Measurements from ENCODE around the gene ADCK2.

The ADCK2 gene

GRCh38 chr7:140723006-140723405 is 50.3 kb downstream of the ADCK2 start:
- no peak overlapping the region for H3K4me2 ChIP-seq (ENCODE audit: low read length)
- H2BK5ac ChIP-seq (ENCODE audit: low read length): no peak overlapping the region
- no peak overlapping the region for H2AK5ac ChIP-seq (ENCODE audit: low read length)
- no peaks in the 10 kb centered on the region for H3K4me1 ChIP-seq (ENCODE audit: control insufficient read depth, low read depth, low read length)
- no peak overlapping the region for H2BK120ac ChIP-seq (ENCODE audit: low read depth, low read length)
- H3K79me1 ChIP-seq (ENCODE audit: low read length): no peaks in the 10 kb centered on the region
- WGBS (ENCODE audit: extremely low coverage, insufficient coverage, low lambda C conversion rate): no CpG with 5 or more reads among the region's 6 CpGs
- H3K18ac ChIP-seq (ENCODE audit: low read length): no peak overlapping the region
- H3K79me2 ChIP-seq (ENCODE audit: control insufficient read depth, insufficient read depth, low read length): no peaks in the 10 kb centered on the region
- no peak overlapping the region for H2BK15ac ChIP-seq (replicated peaks; ENCODE audit: low read depth)
- H3K4me3 ChIP-seq (ENCODE audit: low read length): no peak overlapping the region
- H3K27ac ChIP-seq (ENCODE audit: low read depth, low read length): no peak overlapping the region
- no peak for DNase-seq
- no peak overlapping the region for H3K4ac ChIP-seq (ENCODE audit: low read depth, low read length)
- H4K5ac ChIP-seq (ENCODE audit: low read length): no peak overlapping the region
- H4K8ac ChIP-seq (ENCODE audit: low read depth, low read length): no peak overlapping the region
- no peak overlapping the region for H3K56ac ChIP-seq (ENCODE audit: low read length)
- no peaks in the 10 kb centered on the region for H3K36me3 ChIP-seq (ENCODE audit: control insufficient read depth, insufficient read depth, low read length)
- H3K27me3 ChIP-seq (ENCODE audit: insufficient read depth, low read length, poor library complexity): no peaks in the 10 kb centered on the region
- no peak overlapping the region for H3K9ac ChIP-seq (ENCODE audit: low read length)
- H3K23ac ChIP-seq (ENCODE audit: low read length): no peak overlapping the region

GRCh38 chr7:140723574-140723973 is 50.8 kb downstream of the ADCK2 start:
- Histone ChIP-seq H3K4me3 (ENCODE audit: low read length) (no peak overlapping the region), H2AK5ac (ENCODE audit: low read length) (no peak overlapping the region), H4K8ac (ENCODE audit: low read depth, low read length) (no peak overlapping the region), H3K4ac (ENCODE audit: low read depth, low read length) (no peak overlapping the region), H3K36me3 (ENCODE audit: control insufficient read depth, insufficient read depth, low read length) (no peaks in the 10 kb centered on the region), H3K56ac (ENCODE audit: low read length) (no peak overlapping the region), H2BK120ac (ENCODE audit: low read depth, low read length) (no peak overlapping the region), H3K9ac (ENCODE audit: low read length) (no peak overlapping the region), H2BK5ac (ENCODE audit: low read length) (no peak overlapping the region), H3K79me1 (ENCODE audit: low read length) (no peaks in the 10 kb centered on the region), H2BK15ac (replicated peaks; ENCODE audit: low read depth) (no peak overlapping the region), H3K27me3 (ENCODE audit: insufficient read depth, low read length, poor library complexity) (no peaks in the 10 kb centered on the region), H3K23ac (ENCODE audit: low read length) (no peak overlapping the region), H3K79me2 (ENCODE audit: control insufficient read depth, insufficient read depth, low read length) (no peaks in the 10 kb centered on the region), H3K4me2 (ENCODE audit: low read length) (no peak overlapping the region), H4K5ac (ENCODE audit: low read length) (no peak overlapping the region), H3K4me1 (ENCODE audit: control insufficient read depth, low read depth, low read length) (no peaks in the 10 kb centered on the region), H3K27ac (ENCODE audit: low read depth, low read length) (no peak overlapping the region), H3K18ac (ENCODE audit: low read length) (no peak overlapping the region)
- DNase-seq: no peak
- no CpG with 5 or more reads among the region's 3 CpGs for WGBS (ENCODE audit: extremely low coverage, insufficient coverage, low lambda C conversion rate)

- no peak overlapping the region for H3K23ac ChIP-seq (ENCODE audit: low read length)
- no peak overlapping the region for H3K56ac ChIP-seq (ENCODE audit: low read length)
- H3K18ac ChIP-seq (ENCODE audit: low read length): no peak overlapping the region
- no CpG with 5 or more reads among the region's 1 CpG for WGBS (ENCODE audit: extremely low coverage, insufficient coverage, low lambda C conversion rate)
- H2AK5ac ChIP-seq (ENCODE audit: low read length): no peak overlapping the region
- no peak overlapping the region for H3K27ac ChIP-seq (ENCODE audit: low read depth, low read length)
- H2BK120ac ChIP-seq (ENCODE audit: low read depth, low read length): no peak overlapping the region
- DNase-seq: no peak
- no peaks in the 10 kb centered on the region for H3K79me2 ChIP-seq (ENCODE audit: control insufficient read depth, insufficient read depth, low read length)
- H3K79me1 ChIP-seq (ENCODE audit: low read length): no peaks in the 10 kb centered on the region
- H3K4me3 ChIP-seq (ENCODE audit: low read length): no peak overlapping the region
- H2BK15ac ChIP-seq (replicated peaks; ENCODE audit: low read depth): no peak overlapping the region
- H3K4me1 ChIP-seq (ENCODE audit: control insufficient read depth, low read depth, low read length): no peaks in the 10 kb centered on the region
- H4K8ac ChIP-seq (ENCODE audit: low read depth, low read length): no peak overlapping the region
- H3K36me3 ChIP-seq (ENCODE audit: control insufficient read depth, insufficient read depth, low read length): no peaks in the 10 kb centered on the region
- H3K4me2 ChIP-seq (ENCODE audit: low read length): no peak overlapping the region
- H4K5ac ChIP-seq (ENCODE audit: low read length): no peak overlapping the region
- H3K27me3 ChIP-seq (ENCODE audit: insufficient read depth, low read length, poor library complexity): no peaks in the 10 kb centered on the region
- H3K4ac ChIP-seq (ENCODE audit: low read depth, low read length): no peak overlapping the region
- no peak overlapping the region for H3K9ac ChIP-seq (ENCODE audit: low read length)
- no peak overlapping the region for H2BK5ac ChIP-seq (ENCODE audit: low read length)
Observed at GRCh38 chr7:140724706-140725105, 52.0 kb downstream of the ADCK2 start.

GRCh38 chr7:140726281-140726680 is 53.5 kb downstream of the ADCK2 start:
- Histone ChIP-seq H3K36me3 (ENCODE audit: control insufficient read depth, insufficient read depth, low read length) (no peaks in the 10 kb centered on the region), H3K79me1 (ENCODE audit: low read length) (no peaks in the 10 kb centered on the region), H3K27ac (ENCODE audit: low read depth, low read length) (no peak overlapping the region), H3K27me3 (ENCODE audit: insufficient read depth, low read length, poor library complexity) (no peaks in the 10 kb centered on the region), H4K8ac (ENCODE audit: low read depth, low read length) (no peak overlapping the region), H2BK120ac (ENCODE audit: low read depth, low read length) (no peak overlapping the region), H2BK5ac (ENCODE audit: low read length) (no peak overlapping the region), H3K56ac (ENCODE audit: low read length) (no peak overlapping the region), H3K9ac (ENCODE audit: low read length) (no peak overlapping the region), H2AK5ac (ENCODE audit: low read length) (no peak overlapping the region), H3K4ac (ENCODE audit: low read depth, low read length) (no peak overlapping the region), H2BK15ac (replicated peaks; ENCODE audit: low read depth) (no peak overlapping the region), H3K23ac (ENCODE audit: low read length) (no peak overlapping the region), H3K18ac (ENCODE audit: low read length) (no peak overlapping the region), H3K4me3 (ENCODE audit: low read length) (no peak overlapping the region), H3K4me1 (ENCODE audit: control insufficient read depth, low read depth, low read length) (no peaks in the 10 kb centered on the region), H4K5ac (ENCODE audit: low read length) (no peak overlapping the region), H3K4me2 (ENCODE audit: low read length) (no peak overlapping the region), H3K79me2 (ENCODE audit: control insufficient read depth, insufficient read depth, low read length) (no peaks in the 10 kb centered on the region)
- DNase-seq: peak; percentile 48
- WGBS (ENCODE audit: extremely low coverage, insufficient coverage, low lambda C conversion rate): no CpG with 5 or more reads among the region's 2 CpGs

- no peaks in the 10 kb centered on the region for H3K36me3 ChIP-seq (ENCODE audit: control insufficient read depth, insufficient read depth, low read length)
- no CpG with 5 or more reads among the region's 2 CpGs for WGBS (ENCODE audit: extremely low coverage, insufficient coverage, low lambda C conversion rate)
Observed at GRCh38 chr7:140732416-140732815, 59.7 kb downstream of the ADCK2 start.

GRCh38 chr7:140734096-140734495 is 61.4 kb downstream of the ADCK2 start:
- Histone ChIP-seq H3K79me1 (ENCODE audit: low read length) (no peaks in the 10 kb centered on the region), H2BK15ac (replicated peaks; ENCODE audit: low read depth) (no peak overlapping the region), H3K4me2 (ENCODE audit: low read length) (no peak overlapping the region), H4K8ac (ENCODE audit: low read depth, low read length) (no peak overlapping the region), H2BK5ac (ENCODE audit: low read length) (no peak overlapping the region), H3K56ac (ENCODE audit: low read length) (no peak overlapping the region), H3K79me2 (ENCODE audit: control insufficient read depth, insufficient read depth, low read length) (no peaks in the 10 kb centered on the region), H3K4ac (ENCODE audit: low read depth, low read length) (no peak overlapping the region), H3K4me1 (ENCODE audit: control insufficient read depth, low read depth, low read length) (no peaks in the 10 kb centered on the region), H3K36me3 (ENCODE audit: control insufficient read depth, insufficient read depth, low read length) (no peaks in the 10 kb centered on the region), H4K5ac (ENCODE audit: low read length) (no peak overlapping the region), H3K18ac (ENCODE audit: low read length) (no peak overlapping the region), H3K4me3 (ENCODE audit: low read length) (no peak overlapping the region), H2AK5ac (ENCODE audit: low read length) (no peak overlapping the region), H2BK120ac (ENCODE audit: low read depth, low read length) (no peak overlapping the region), H3K9ac (ENCODE audit: low read length) (no peak overlapping the region), H3K27me3 (ENCODE audit: insufficient read depth, low read length, poor library complexity) (no peaks in the 10 kb centered on the region), H3K23ac (ENCODE audit: low read length) (no peak overlapping the region), H3K27ac (ENCODE audit: low read depth, low read length) (no peak overlapping the region)
- DNase-seq: no peak
- WGBS (ENCODE audit: extremely low coverage, insufficient coverage, low lambda C conversion rate): no CpG with 5 or more reads among the region's 2 CpGs

More at GRCh38 chr7:140732416-140732815, 59.7 kb downstream of the ADCK2 start:
- Histone ChIP-seq H3K9ac (ENCODE audit: low read length) (no peak overlapping the region), H3K27ac (ENCODE audit: low read depth, low read length) (no peak overlapping the region), H3K4me1 (ENCODE audit: control insufficient read depth, low read depth, low read length) (no peaks in the 10 kb centered on the region), H3K79me1 (ENCODE audit: low read length) (no peaks in the 10 kb centered on the region), H3K27me3 (ENCODE audit: insufficient read depth, low read length, poor library complexity) (no peaks in the 10 kb centered on the region), H2AK5ac (ENCODE audit: low read length) (no peak overlapping the region), H3K23ac (ENCODE audit: low read length) (no peak overlapping the region), H4K5ac (ENCODE audit: low read length) (no peak overlapping the region), H2BK15ac (replicated peaks; ENCODE audit: low read depth) (no peak overlapping the region), H2BK5ac (ENCODE audit: low read length) (no peak overlapping the region), H3K18ac (ENCODE audit: low read length) (no peak overlapping the region), H3K4me3 (ENCODE audit: low read length) (no peak overlapping the region), H3K4me2 (ENCODE audit: low read length) (no peak overlapping the region), H2BK120ac (ENCODE audit: low read depth, low read length) (no peak overlapping the region), H3K4ac (ENCODE audit: low read depth, low read length) (no peak overlapping the region), H3K79me2 (ENCODE audit: control insufficient read depth, insufficient read depth, low read length) (no peaks in the 10 kb centered on the region), H4K8ac (ENCODE audit: low read depth, low read length) (no peak overlapping the region), H3K56ac (ENCODE audit: low read length) (no peak overlapping the region)
- peak; percentile 22 for DNase-seq
